ENCODE measurements around the gene GLE1.

DNA sequence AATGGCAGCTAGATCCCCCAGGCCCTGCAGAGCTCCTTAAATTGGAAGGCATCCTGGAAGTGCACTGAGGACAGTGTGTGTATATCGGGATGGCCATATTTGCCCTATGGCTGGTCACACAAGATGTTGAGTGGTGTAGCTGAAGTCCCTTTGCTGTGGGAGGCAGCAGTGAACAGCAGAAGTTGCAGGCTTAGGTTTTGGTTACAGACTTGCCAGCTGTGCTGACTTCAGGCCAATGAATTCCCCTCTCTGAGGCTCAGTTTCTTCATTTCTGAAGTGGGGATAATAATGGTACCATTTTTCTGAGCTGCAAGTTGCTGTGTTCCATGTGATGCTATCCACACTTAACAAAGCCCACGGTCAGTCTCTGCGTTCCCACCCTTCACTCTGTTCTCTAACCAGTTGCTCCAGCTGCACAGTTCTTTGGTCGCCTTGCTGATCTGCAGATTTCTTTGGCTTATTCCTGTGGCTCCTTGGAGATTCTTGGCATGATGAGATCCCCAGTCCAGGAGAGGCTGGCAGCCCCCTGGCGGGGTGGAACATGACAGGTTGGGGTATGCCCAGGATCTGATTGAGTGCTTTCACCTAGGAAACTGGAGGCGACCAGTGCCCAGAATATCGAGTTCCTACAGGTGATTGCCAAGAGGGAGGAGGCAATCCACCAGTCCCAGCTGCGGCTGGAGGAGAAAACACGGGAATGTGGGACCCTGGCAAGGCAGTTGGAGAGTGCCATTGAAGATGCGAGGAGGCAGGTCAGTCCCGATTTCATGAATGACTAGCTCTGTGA, 6.5 kb upstream of the GLE1 start:
- TF ChIP-seq, protein P1, sequence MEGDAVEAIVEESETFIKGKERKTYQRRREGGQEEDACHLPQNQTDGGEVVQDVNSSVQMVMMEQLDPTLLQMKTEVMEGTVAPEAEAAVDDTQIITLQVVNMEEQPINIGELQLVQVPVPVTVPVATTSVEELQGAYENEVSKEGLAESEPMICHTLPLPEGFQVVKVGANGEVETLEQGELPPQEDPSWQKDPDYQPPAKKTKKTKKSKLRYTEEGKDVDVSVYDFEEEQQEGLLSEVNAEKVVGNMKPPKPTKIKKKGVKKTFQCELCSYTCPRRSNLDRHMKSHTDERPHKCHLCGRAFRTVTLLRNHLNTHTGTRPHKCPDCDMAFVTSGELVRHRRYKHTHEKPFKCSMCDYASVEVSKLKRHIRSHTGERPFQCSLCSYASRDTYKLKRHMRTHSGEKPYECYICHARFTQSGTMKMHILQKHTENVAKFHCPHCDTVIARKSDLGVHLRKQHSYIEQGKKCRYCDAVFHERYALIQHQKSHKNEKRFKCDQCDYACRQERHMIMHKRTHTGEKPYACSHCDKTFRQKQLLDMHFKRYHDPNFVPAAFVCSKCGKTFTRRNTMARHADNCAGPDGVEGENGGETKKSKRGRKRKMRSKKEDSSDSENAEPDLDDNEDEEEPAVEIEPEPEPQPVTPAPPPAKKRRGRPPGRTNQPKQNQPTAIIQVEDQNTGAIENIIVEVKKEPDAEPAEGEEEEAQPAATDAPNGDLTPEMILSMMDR (conservative IDR thresholded peaks at IDR 0.05; ENCODE audit: low read depth, low read length): no peak
- TF ChIP-seq EZH2 (IDR thresholded peaks at IDR 0.05; ENCODE audit: borderline replicate concordance, low read depth, low read length, poor library complexity, severe bottlenecking): no peak
